Measurements from ENCODE around the gene ACER1.

Gene ACER1

DNA sequence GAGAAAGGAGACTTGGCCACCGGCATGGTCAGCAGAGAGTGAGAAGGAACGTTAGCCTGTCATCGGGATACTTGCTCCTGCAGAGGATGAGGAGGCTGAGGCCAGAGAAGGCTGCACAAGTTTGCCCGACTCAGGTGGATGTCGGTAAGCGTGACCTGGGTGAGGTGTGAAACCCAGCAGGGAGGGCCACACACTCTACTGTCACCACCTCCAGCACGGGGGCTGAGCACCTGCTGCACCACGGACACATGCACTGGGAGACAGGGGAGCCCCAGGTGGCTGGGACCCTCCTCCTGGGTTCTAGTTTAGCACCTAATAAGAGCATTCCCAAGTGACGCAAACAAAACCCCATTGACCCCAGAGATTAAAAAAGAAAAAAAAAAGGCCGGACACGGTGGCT, 70.9 kb downstream of the ACER1 start:
- no peak overlapping the region for H3K4me3 ChIP-seq (ENCODE audit: low read depth, low read length)
- DNase-seq (ENCODE audit: low read depth), result no peak
- TF ChIP-seq, protein P1, sequence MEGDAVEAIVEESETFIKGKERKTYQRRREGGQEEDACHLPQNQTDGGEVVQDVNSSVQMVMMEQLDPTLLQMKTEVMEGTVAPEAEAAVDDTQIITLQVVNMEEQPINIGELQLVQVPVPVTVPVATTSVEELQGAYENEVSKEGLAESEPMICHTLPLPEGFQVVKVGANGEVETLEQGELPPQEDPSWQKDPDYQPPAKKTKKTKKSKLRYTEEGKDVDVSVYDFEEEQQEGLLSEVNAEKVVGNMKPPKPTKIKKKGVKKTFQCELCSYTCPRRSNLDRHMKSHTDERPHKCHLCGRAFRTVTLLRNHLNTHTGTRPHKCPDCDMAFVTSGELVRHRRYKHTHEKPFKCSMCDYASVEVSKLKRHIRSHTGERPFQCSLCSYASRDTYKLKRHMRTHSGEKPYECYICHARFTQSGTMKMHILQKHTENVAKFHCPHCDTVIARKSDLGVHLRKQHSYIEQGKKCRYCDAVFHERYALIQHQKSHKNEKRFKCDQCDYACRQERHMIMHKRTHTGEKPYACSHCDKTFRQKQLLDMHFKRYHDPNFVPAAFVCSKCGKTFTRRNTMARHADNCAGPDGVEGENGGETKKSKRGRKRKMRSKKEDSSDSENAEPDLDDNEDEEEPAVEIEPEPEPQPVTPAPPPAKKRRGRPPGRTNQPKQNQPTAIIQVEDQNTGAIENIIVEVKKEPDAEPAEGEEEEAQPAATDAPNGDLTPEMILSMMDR (IDR thresholded peaks at IDR 0.05; ENCODE audit: control insufficient read depth, extremely low read depth, insufficient read depth), result no peak

DNA sequence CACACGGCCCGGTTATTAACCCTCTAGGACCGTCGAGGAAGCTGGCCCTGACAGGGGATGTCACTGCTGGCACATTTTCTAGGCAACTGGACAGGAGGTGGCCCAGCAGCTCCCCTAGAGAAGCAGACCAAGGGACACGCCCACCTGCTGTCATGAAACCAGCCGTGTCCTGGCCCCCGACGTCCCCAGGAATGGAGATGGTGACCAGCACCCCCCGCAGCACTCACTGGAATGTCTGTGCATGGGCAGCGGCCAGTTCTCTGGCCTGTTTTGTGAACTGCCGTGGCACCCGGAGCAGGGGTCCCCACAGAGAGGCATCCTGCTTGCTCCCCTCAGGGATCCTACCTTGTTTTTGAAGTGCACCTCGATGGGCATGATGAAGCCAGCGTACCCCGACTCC, 71.5 kb downstream of the ACER1 start:
- TF ChIP-seq, protein P1 (IDR thresholded peaks at IDR 0.05; ENCODE audit: control insufficient read depth, extremely low read depth, insufficient read depth), result no peak
- H3K4me3 ChIP-seq (ENCODE audit: low read depth, low read length), result no peak overlapping the region
- no peak for DNase-seq (ENCODE audit: low read depth)

DNA sequence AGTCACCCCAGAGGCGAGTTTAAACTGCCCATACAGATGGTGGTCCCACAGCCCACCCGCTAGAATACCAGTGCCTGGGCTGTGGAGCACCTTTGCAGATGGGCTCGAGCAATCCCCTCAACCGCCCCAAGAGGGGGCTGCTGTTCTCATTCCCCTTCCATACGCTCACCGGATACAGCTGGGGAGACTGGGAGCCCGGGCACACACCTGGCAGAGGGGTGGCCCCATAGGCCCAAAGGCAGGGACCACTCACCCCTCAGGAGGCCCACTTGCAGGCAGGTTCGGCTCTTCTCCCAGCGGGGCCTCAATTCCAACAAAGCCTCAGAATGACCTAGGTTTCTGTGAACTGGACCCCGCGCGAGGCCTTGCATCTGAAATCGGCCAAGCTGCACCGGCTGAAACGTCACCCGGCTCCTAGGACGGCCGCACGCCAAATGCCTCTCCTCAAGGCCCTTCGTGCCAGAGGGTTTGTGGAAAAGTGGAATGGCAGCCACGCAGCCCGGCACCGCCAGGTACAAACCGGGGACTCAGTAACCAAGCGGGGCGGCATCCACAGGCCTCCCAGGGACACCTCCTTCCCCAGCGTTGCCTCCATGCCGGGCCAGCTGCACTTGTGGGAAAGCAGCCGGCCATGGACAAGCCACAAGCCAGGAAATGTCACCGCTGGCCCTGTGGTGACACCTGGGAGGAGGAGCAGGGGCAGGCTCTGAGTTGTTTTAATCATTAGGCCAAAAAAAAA, 72.3 kb downstream of the ACER1 start:
- no peak for DNase-seq (ENCODE audit: low read depth)
- no peak overlapping the region for H3K4me3 ChIP-seq (ENCODE audit: low read depth, low read length)

DNA sequence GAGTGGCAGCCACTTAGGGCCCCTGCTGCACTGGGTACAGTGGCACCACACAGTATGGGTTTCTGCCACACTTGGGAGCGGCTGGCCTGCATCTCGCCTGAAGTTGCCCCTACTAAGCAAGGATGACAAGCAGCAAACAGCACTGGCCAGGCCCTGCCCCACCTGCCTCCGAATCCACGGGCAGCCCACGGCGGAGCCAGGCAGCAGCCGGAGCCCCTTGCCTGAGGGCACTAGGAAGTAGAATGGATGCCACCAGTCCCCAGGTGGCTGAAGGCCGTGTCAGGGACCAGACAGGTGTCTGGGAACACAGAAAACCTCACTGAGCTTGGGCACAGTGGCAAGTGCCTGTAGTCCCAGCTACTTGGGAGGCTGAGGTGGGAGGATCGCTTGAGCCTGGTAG, 73.0 kb downstream of the ACER1 start:
- TF ChIP-seq, protein P1 (IDR thresholded peaks at IDR 0.05; ENCODE audit: control insufficient read depth, extremely low read depth, insufficient read depth), result no peak
- no peak overlapping the region; the same call in 1 of the 2 replicates for H3K4me3 ChIP-seq (ENCODE audit: low read depth, low read length)
- DNase-seq (ENCODE audit: low read depth), result no peak

More for the DNA sequence above, 72.3 kb downstream of the ACER1 start:
- TF ChIP-seq, protein P1 (IDR thresholded peaks at IDR 0.05; ENCODE audit: control insufficient read depth, extremely low read depth, insufficient read depth), result peak; percentile 39

DNA sequence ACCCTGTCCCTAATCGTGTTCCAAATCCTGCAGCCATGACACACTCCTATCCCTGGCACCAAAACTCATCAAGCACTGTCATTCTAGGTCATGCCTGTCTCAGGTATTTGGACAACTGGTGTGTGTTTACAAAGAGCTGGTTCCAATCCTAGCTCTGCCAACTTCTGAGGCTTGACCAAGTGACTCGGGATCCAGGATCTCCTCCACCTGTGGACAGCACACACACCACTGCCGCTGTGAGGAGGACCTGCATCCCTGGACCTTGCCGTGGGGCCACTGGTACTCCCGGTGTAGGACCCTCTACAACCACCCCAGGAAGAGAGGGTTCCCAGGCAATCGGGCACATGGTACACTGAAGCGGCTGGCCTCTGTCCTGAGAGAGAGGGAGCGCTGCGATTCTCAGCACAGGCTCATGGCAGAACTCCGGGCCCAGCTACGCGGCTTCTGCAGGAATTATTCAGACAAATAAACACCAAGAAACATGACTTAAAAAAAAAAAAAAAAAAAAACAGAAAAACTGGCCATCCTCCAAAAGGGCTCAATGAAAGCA, 74.0 kb downstream of the ACER1 start:
- TF ChIP-seq, protein P1 (IDR thresholded peaks at IDR 0.05; ENCODE audit: control insufficient read depth, extremely low read depth, insufficient read depth), result no peak
- H3K4me3 ChIP-seq (ENCODE audit: low read depth, low read length), result peak overlapping the region; percentile 13; the same call in 1 of the 2 replicates

DNA sequence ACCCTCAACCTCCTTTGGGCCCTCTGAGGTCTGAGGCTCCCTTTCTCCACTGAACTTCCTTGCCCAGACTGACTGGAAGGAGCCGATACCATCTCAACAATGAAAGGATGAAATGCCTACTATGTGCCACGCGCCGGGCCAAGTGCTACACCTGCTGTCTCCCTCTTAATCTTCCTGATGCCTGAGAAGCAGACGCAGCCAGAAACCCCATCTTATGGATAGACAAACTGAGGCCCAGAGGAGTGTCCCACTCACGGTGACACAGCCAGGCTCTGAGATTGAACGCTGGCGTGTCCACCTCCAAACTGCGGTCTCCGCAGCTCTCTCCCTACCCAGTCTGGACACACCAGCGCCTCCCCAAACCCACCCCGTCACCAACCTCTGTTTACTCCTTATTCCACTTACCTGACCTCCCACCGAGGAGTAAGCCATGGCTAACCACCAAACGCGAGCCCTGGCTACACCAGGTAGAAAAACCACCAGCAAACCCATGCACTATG, 74.5 kb downstream of the ACER1 start:
- H3K4me3 ChIP-seq (ENCODE audit: low read depth, low read length), result 0 out of 2 replicates have a peak overlapping the region, but pooled peaks have one; percentile 5
- TF ChIP-seq, protein P1 (IDR thresholded peaks at IDR 0.05; ENCODE audit: control insufficient read depth, extremely low read depth, insufficient read depth), result no peak
- no peak for DNase-seq (ENCODE audit: low read depth)

More for the DNA sequence above, 74.0 kb downstream of the ACER1 start:
- DNase-seq (ENCODE audit: low read depth), result peak; percentile 95

All from LNCaP clone FGC (cell line).